HG03095 (cell line): ENCODE measurements around the gene NEK9.

ENCODE experiments used
- ATAC-seq: cut with Tn5 transposase; IDR thresholded peaks from one replicate; pipeline ENCODE4 v1.9.1; 2021; ENCODE audit warnings: moderate library complexity; ENCODE audit not compliant: unreplicated experiment

The NEK9 gene

DNA sequence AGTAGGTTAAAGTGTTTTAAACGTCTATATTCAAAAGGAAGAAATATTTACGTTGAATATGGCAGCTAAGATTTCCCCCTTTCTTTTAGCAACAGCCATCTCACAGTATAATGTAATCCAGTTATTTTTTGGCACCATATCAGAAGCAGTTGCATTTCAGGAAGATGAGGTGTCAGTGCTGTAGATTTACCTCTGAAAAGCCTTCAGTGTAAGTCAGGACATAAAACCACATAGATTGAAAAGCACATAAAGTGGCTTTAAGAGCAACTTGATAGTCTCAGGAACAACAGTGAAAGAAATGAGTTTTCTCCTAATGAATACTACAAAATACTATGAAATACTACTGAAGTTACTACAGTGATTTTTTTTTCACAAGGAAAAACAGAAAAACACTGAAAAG, 82.5 kb downstream of the NEK9 start:
- no peak for ATAC-seq

DNA sequence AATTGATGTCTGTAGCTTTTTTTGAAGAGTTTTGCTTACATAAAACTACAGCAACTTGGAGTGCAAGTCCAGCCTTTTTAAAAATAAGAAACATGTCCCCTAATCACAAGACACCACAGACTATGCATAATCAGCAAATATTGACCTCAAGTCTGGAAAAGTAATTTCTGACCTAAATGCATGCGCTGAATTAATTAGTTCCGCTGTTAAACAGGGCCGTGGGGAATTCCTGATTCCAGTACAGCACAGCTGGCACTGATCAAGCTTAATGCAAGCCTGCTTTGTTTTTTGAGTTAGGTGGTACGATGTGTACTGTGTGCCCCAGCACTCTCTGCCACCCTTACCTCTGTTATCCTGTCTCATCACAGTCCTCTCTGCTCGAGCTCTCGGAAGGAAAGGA, 84.8 kb downstream of the NEK9 start:
- ATAC-seq, result no peak

DNA sequence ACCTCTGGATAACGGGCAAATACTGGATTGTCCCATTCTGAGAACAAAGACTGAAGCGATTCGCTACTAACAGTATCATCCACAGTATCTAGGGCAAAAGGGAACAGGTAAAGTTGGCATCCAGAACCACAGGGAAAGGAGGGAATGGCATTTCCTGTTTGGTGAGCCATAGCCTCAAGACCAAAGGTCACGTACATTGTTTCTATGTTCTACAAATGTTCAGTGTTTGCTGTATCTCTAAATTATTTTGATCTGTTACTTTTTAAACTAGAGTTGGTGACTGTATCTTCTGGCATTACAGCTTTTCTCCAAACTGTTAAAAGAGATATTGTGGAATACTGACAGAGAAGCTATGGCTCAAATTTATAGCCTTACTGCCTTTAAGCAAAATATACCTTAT, 85.2 kb downstream of the NEK9 start:
- no peak for ATAC-seq

DNA sequence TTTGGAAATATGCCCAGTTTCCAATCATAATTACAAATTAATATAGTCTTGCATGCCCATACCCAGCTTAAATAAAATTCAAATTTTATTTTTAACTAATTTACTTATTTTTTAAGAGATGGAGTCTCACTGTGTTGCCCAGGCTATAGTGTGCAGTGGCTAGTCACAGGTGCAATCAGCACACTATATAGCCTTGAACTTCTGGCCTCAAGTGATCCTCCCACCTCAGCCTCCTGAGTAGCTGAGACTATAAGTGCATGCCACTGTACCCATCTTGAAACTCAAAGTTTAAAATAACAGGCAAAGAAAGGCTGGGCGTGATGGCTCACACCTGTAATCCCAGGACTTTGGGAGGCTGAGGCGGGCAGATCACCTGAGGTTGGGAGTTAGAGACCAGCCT, 85.9 kb downstream of the NEK9 start:
- no peak for ATAC-seq

DNA sequence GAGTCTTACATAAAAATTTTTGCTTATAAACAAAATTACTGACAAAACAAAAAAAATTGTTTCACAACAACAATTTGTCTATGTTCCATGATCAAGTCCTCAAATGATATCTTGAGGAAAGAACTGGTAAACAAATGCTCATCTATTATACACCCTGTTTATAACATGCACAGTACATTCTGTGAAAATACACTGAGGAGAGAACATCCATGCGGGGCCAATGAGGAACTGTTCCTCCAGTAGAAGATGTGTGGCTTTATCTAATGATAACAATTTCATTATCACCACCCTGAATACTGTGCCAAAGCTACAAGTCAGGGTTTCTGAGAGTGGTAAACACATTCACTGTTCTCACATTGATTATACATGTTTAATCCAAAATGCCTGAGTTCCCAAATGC, 86.3 kb downstream of the NEK9 start:
- no peak for ATAC-seq

DNA sequence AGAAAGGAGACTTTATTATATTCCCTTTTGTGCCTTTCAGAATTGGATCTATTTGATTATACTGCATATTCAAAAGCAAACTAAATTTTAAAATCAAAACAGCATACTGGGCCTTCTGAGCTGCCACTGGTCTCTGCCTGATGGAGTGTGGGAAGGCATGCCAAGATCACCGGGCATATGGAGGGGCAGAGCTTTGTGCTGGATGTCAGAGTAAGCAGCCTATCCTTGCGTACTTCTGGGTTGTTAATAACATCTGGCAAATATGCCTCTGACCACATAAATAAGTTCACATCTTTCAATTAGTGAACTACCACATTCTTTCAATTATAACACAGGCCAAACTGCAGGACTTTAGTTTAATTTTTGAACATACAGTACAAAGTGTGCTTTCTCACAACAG, 93.9 kb downstream of the NEK9 start:
- no peak for ATAC-seq

DNA sequence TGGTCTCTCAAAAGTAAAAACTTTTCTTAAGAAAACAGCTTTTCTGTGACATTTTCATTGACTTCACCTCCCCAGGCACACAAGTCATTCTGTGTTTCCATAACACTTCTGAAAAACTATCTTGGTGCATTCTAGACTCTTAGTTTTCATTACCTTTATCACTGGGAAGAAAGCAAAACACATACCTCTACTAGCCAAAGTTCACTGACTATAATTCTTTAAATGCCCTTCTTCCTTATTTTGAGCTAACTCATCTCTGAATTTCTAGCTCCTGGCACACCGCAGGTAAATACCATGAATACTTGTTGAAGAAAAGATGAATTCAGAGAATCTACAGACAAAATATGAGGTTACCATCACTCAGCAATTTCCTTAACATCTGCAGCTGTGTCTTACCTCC, 96.7 kb downstream of the NEK9 start:
- ATAC-seq, result no peak
